K562 (cell line): Measurements from ENCODE around the gene PTPRF. TPM values are rescaled to one million over a fixed set of nuclear protein-coding genes. Genes with fewer than 3 reads are reported as not detected.

Source experiments
- ATAC-seq: fragments of 200-7000 bp; cut with Tn5 transposase; 3 replicates; pipeline ENCODE4 v1.9.1; 2020; ENCODE audit warnings: moderate library complexity
- BruUV-seq: library from RNA; stranded (reverse); fragments of 400-500 nt; replicated peaks from 2 replicates; lab custom pipeline; 2021; lab: Mats Ljungman, UMichigan
- CTCF ChIA-PET: fragments of 300-600 bp; formaldehyde crosslinking; extraction: SDS; loops from one replicate; lab custom pipeline; 2021; ENCODE audit warnings: low intra/inter-chr PET ratio; lab: Yijun Ruan, JAX
- POLR2A ChIA-PET: fragments of 300-600, 350-650 bp; sonication (Branson Sonifier 250); formaldehyde crosslinking; extraction: SDS; loops from one replicate; lab custom pipeline; 2021; ENCODE audit warnings: antibody characterized with exemption, inconsistent platforms; lab: Yijun Ruan, JAX
- DNase-seq, 4 experiments: peaks; one replicate each; pipeline versions ENCODE4 v3.0.0 to v3.0.0-alpha.2; 2011 to 2018; ENCODE audit warnings: low spot score in 3 of 4, mixed read lengths in 3 of 4; ENCODE audit errors: extremely low read depth in 1 of 4
- FAIRE-seq: peaks from 2 replicates; lab custom pipeline; 2011; peaks lifted over from hg19 to GRCh38; lab: Jason Lieb, UNC
- H2AFZ ChIP-seq: 2 replicates; pipeline ENCODE4 v1.6.0; 2011; ENCODE audit warnings: low read depth, low read length, control low read depth, inconsistent platforms
- H3K27ac ChIP-seq: fragments of 200-600 bp; 3 replicates; pipeline ENCODE4 v1.8.0; 2011; ENCODE audit warnings: low read depth, mild to moderate bottlenecking, control low read depth, inconsistent platforms, low read length, moderate library complexity, mixed read lengths; ENCODE audit errors: extremely low read depth
- H3K27me3 ChIP-seq, 2 experiments: fragments of 300-600 bp in 1 of 2; 2 replicates in 1 of 2; 3 replicates in 1 of 2; pipeline versions ENCODE4 v1.6.0 to v1.8.0; 2011; ENCODE audit warnings: inconsistent platforms in 2 of 2, low read length in 2 of 2, mild to moderate bottlenecking in 1 of 2, mixed read lengths in 1 of 2, moderate library complexity in 1 of 2; ENCODE audit not compliant: control insufficient read depth in 2 of 2, insufficient read depth in 2 of 2
- H3K36me3 ChIP-seq: fragments of 300-600 bp; 3 replicates; pipeline ENCODE4 v1.8.0; 2011; ENCODE audit warnings: mild to moderate bottlenecking, low read length, inconsistent platforms; ENCODE audit not compliant: control insufficient read depth, insufficient read depth
- H3K4me1 ChIP-seq, 2 experiments: fragments of 200-600 bp in 1 of 2; replicated peaks in 1 of 2; 2 replicates in 1 of 2; 3 replicates in 1 of 2; pipeline versions ENCODE4 v1.5.1 to v1.8.0; 2011; ENCODE audit warnings: inconsistent platforms in 2 of 2, low read length in 2 of 2, mild to moderate bottlenecking in 1 of 2, mixed read lengths in 1 of 2, moderate library complexity in 1 of 2; ENCODE audit not compliant: control insufficient read depth in 2 of 2, insufficient read depth in 2 of 2
- H3K4me2 ChIP-seq: 2 replicates; pipeline ENCODE4 v1.6.1; 2011; ENCODE audit warnings: low read length, control low read depth, inconsistent platforms, mixed read lengths; ENCODE audit not compliant: insufficient read depth
- H3K4me3 ChIP-seq: fragments of 200-600 bp; sonication (generic), shearing (Covaris generic); 2 replicates; pipeline ENCODE4 v1.5.1; 2016; ENCODE audit warnings: control low read depth, inconsistent platforms
- H3K79me2 ChIP-seq: fragments of 200-600 bp; 3 replicates; pipeline ENCODE4 v1.8.0; 2011; ENCODE audit warnings: low read length, inconsistent platforms; ENCODE audit not compliant: control insufficient read depth, insufficient read depth
- H3K9ac ChIP-seq, 2 experiments: 2 replicates each; pipeline versions ENCODE4 v1.6.0 to v1.6.1; 2011; ENCODE audit warnings: low read depth in 2 of 2, low read length in 2 of 2, control low read depth in 1 of 2, inconsistent platforms in 1 of 2, mild to moderate bottlenecking in 1 of 2, mixed read lengths in 1 of 2; ENCODE audit not compliant: insufficient read depth in 1 of 2
- H3K9me1 ChIP-seq: one replicate; pipeline ENCODE4 v1.6.0; 2011; ENCODE audit warnings: inconsistent platforms, mild to moderate bottlenecking, low read length, moderate library complexity; ENCODE audit not compliant: control insufficient read depth, insufficient read depth
- H3K9me3 ChIP-seq: replicated peaks from 2 replicates; pipeline ENCODE4 v1.5.1; 2011; ENCODE audit warnings: low read depth, low read length, inconsistent platforms; ENCODE audit not compliant: control insufficient read depth, insufficient read depth
- H4K20me1 ChIP-seq: replicated peaks from 2 replicates; pipeline ENCODE4 v1.6.1; 2011; ENCODE audit warnings: low read length, inconsistent platforms, mixed read lengths; ENCODE audit not compliant: control insufficient read depth, insufficient read depth
- BRF1 ChIP-seq: IDR thresholded peaks from 3 replicates; pipeline ENCODE4 v1.6.1; 2011; ENCODE audit warnings: borderline replicate concordance, mild to moderate bottlenecking; ENCODE audit not compliant: insufficient read length; ENCODE audit errors: extremely low read depth
- CREB1 ChIP-seq, 2 experiments: sonication (generic) in 1 of 2; formaldehyde crosslinking in 1 of 2; IDR thresholded peaks; 2 replicates each; pipeline versions ENCODE4 v1.6.1 to v1.8.0; 2012 to 2022; ENCODE audit warnings: inconsistent platforms in 1 of 2, mild to moderate bottlenecking in 1 of 2, missing genetic modification reagents in 1 of 2, moderate library complexity in 1 of 2
- HNRNPL ChIP-seq: fragments of 200-400 bp; formaldehyde crosslinking; IDR thresholded peaks from 2 replicates; pipeline ENCODE4 v1.6.1; 2017; ENCODE audit warnings: low read depth, mild to moderate bottlenecking, low read length
- KDM4B ChIP-seq, 2 experiments: fragments of 450-650 bp in 1 of 2; sonication (generic) in 1 of 2; IDR thresholded peaks; 2 replicates each; pipeline ENCODE4 v1.6.1; 2016 to 2017; ENCODE audit warnings: borderline replicate concordance in 2 of 2, antibody characterized with exemption in 1 of 2, low read depth in 1 of 2, mild to moderate bottlenecking in 1 of 2
- KHSRP ChIP-seq: fragments of 450-650 bp; IDR thresholded peaks from 2 replicates; pipeline ENCODE4 v1.6.1; 2017
- NFIC ChIP-seq: fragments of 450-650 bp; IDR thresholded peaks from 2 replicates; pipeline ENCODE4 v1.6.1; 2017; ENCODE audit warnings: mild to moderate bottlenecking, inconsistent platforms
- POLR2A ChIP-seq: fragments of 450-650 bp; conservative IDR thresholded peaks from 2 replicates; pipeline ENCODE4 v1.6.1; 2016
- POU5F1 ChIP-seq: fragments of 150-350 bp; IDR thresholded peaks from 2 replicates; pipeline ENCODE4 v1.6.1; 2014; ENCODE audit warnings: borderline replicate concordance, low read length, low read depth, mild to moderate bottlenecking; ENCODE audit not compliant: partially characterized antibody
- RBFOX2 ChIP-seq: fragments of 200-400 bp; formaldehyde crosslinking; IDR thresholded peaks from 2 replicates; pipeline ENCODE4 v1.6.1; 2017; ENCODE audit warnings: low read depth, mild to moderate bottlenecking, low read length, moderate library complexity
- ZZZ3 ChIP-seq: fragments of 450-650 bp; IDR thresholded peaks from 2 replicates; pipeline ENCODE4 v1.6.1; 2016; ENCODE audit warnings: antibody characterized with exemption, mild to moderate bottlenecking, moderate library complexity
- WGBS: fragments of 100-300 bp; shearing (Covaris generic); methylation state at CpG from one replicate; pipeline ENCODE4 v1.1.6; 2016; ENCODE audit warnings: low coverage, mixed read lengths; ENCODE audit not compliant: insufficient coverage; ENCODE audit errors: missing lambda C conversion rate; 5-methylcytosine and 5-hydroxymethylcytosine counted together
- in situ Hi-C: fragments of 300-500 bp; cut with MboI; formaldehyde crosslinking; loops from 4 replicates; pipeline ENCODE4 v1.15.0; 2018; ENCODE audit warnings: inconsistent platforms, mixed read lengths
- intact Hi-C: fragments of 100-400 bp; cut with micrococcal nuclease; formaldehyde crosslinking; loops from 2 replicates; pipeline ENCODE4 v1.14.2; 2022
- polyA plus RNA-seq, 8 experiments: library from polyadenylated mRNA; depleted of rRNA in 4 of 8; stranded (reverse) in 5 of 8; unstranded in 3 of 8; fragments of >200 nt; fragmentation: Nextera tagmentation in 2 of 8; fragmentation: Illumina TruSeq in 1 of 8; extraction: Ambion mirVana in 2 of 8; extraction: Trizol in 1 of 8; gene quantifications; 2 replicates each; pipeline versions ENCODE4 v1.2.1 to v1.2.3, GENCODE V29; 2011 to 2014; ENCODE audit warnings: inconsistent platforms in 1 of 8, missing spikeins in 1 of 8
- total RNA-seq, 7 experiments: library from RNA; depleted of rRNA in 6 of 7; stranded (reverse); fragments of >200 nt in 6 of 7; fragmentation: Illumina TruSeq in 2 of 7; extraction: Trizol in 2 of 7; gene quantifications; 2 replicates each; pipeline versions ENCODE4 v1.2.1 to v1.2.3, GENCODE V29; 2011 to 2021; ENCODE audit warnings: low replicate concordance in 1 of 7
- TF ChIP-seq, protein P1 (sequence below): fragments of 250-450 bp; sonication (Bioruptor Pico); IDR thresholded peaks from 2 replicates; pipeline ENCODE4 v1.4.0; 2020; ENCODE audit warnings: borderline replicate concordance
- TF ChIP-seq, protein P2 (sequence below): sonication (generic); formaldehyde crosslinking; IDR thresholded peaks from 2 replicates; pipeline ENCODE4 v1.8.1; 2022; ENCODE audit warnings: missing genetic modification reagents
- TF ChIP-seq, protein P3 (sequence below): fragments of 450-650 bp; conservative IDR thresholded peaks from 2 replicates; pipeline ENCODE4 v1.6.1; 2016; ENCODE audit warnings: missing genetic modification characterization, low read depth, mild to moderate bottlenecking, missing compliant biosample characterization, moderate library complexity

Gene PTPRF
- total and polyA plus RNA-seq, 9 of the 15 experiments (the other 6 are each of a cell fraction or from before 2014, with no cell fraction given), result 0.13 to 4.3 (median 1.1) TPM

DNA sequence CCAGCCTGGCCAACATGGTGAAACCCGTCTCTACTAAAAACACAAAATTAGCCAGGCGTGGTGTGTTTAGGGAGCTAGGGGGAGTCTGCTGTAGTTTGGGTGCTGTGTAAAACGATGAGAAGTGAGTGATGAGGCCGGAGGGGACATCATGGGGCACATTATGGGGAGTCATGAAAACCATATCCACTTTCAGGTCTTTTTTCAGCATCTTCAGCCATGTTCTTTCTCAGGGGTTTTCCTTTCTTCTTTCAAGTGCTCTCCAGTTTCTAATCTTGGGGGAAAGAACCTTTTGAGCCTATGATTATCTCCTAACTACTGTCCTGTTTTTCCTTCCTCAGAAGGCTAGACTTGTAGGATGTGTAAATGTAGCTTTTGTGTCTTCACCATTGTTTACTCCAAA is 133.7 kb downstream of the PTPRF start:
- no peaks in the 10 kb centered on the region for H3K4me1 ChIP-seq
- in situ Hi-C loops, result no loop called here
- H3K9ac ChIP-seq, result no peak overlapping the region
- no peak for DNase-seq
- no peaks in the 10 kb centered on the region for H3K27me3 ChIP-seq
- no peaks in the 10 kb centered on the region for H3K9me1 ChIP-seq
- H3K4me2 ChIP-seq, result no peak overlapping the region
- no peaks in the 10 kb centered on the region for H3K9me3 ChIP-seq
- 82% methylated on average over 4 of the region's 4 CpGs for WGBS
- no peak for FAIRE-seq
- CTCF ChIA-PET, result no interaction called here
- no peak overlapping the region for H2AFZ ChIP-seq
- no TSS peak for BruUV-seq
- ATAC-seq, result no peak; the same call in 2 of the 3 replicates
- H4K20me1 ChIP-seq, result no peaks in the 10 kb centered on the region
- intact Hi-C loops, result no loop called here
- POLR2A ChIA-PET, result interaction anchor here (0.8 to 1.6 kb wide), 3 partner anchors 8 to 28 kb away, joined by 3 to 4 read pairs (median 3); no protein-coding TSS in a partner anchor
- no peak overlapping the region for H3K4me3 ChIP-seq
- peaks cover 94% of the 10 kb centered on the region for H3K36me3 ChIP-seq
- H3K27ac ChIP-seq, result no peak overlapping the region
- TF ChIP-seq POLR2A (0 out of 2 replicates have a peak, but pooled peaks have one; percentile 4), NFIC (no peak)
- no peaks in the 10 kb centered on the region for H3K79me2 ChIP-seq

DNA sequence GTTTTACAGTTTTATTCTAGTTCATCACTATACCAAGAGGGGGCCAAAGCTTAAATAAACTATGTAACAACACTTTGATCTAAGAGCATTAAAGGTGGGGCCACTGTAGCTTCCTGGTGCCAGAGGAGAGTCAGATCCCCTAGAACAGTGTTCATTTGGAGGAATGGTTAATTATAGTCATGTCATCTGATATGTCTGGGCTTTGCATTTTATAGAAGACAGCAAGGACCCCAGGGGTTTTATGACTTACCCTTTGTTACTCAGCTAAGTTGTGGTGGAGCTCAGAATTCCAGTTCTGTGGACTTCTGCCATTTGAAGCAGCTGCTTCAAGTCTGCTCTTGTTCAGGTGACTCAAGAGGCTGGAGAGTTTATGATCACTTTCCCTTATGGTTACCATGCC is 135.9 kb downstream of the PTPRF start:
- H3K36me3 ChIP-seq, result peaks cover 95% of the 10 kb centered on the region
- intact Hi-C loops, result no loop called here
- H3K4me1 ChIP-seq, result no peaks in the 10 kb centered on the region
- POLR2A ChIA-PET, result interaction anchor here (0.6 to 2.2 kb wide), 7 partner anchors 10 to 628 kb away, joined by 3 to 20 read pairs (median 3); partner anchors contain the start of genes EBNA1BP2 and KDM4A
- H3K4me2 ChIP-seq, result no peak overlapping the region
- H3K79me2 ChIP-seq, result no peaks in the 10 kb centered on the region
- BruUV-seq, result no TSS peak
- no peaks in the 10 kb centered on the region for H3K9me1 ChIP-seq
- no peaks in the 10 kb centered on the region for H3K27me3 ChIP-seq
- H3K9ac ChIP-seq, result no peak overlapping the region
- H3K9me3 ChIP-seq, result no peaks in the 10 kb centered on the region
- no peak for ATAC-seq
- no peak for DNase-seq
- H3K4me3 ChIP-seq, result no peak overlapping the region
- CTCF ChIA-PET, result no interaction called here
- H2AFZ ChIP-seq, result no peak overlapping the region
- no peak for FAIRE-seq
- no peaks in the 10 kb centered on the region for H4K20me1 ChIP-seq
- no peak overlapping the region for H3K27ac ChIP-seq
- in situ Hi-C loops, result no loop called here
- TF ChIP-seq POU5F1, result no peak
- TF ChIP-seq, protein P1, sequence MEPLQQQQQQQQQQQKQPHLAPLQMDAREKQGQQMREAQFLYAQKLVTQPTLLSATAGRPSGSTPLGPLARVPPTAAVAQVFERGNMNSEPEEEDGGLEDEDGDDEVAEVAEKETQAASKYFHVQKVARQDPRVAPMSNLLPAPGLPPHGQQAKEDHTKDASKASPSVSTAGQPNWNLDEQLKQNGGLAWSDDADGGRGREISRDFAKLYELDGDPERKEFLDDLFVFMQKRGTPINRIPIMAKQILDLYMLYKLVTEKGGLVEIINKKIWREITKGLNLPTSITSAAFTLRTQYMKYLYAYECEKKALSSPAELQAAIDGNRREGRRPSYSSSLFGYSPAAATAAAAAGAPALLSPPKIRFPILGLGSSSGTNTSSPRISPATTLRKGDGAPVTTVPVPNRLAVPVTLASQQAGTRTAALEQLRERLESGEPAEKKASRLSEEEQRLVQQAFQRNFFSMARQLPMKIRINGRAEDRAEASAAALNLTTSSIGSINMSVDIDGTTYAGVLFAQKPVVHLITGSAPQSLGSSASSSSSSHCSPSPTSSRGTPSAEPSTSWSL (CRISPR knock-in tag), result no peak
- TF ChIP-seq RBFOX2, result no peak
- TF ChIP-seq HNRNPL, result no peak
- no peak for TF ChIP-seq CREB1 (IDR thresholded peaks at IDR 0.05)
- no peak for TF ChIP-seq CREB1 (CRISPR knock-in tag; IDR thresholded peaks at IDR 0.05)
- TF ChIP-seq KHSRP, result no peak
- no peak for TF ChIP-seq KDM4B (IDR thresholded peaks at IDR 0.05; ENCODE audit: borderline replicate concordance in 2 of 2, low read depth in 1 of 2)
- TF ChIP-seq BRF1, result no peak
- TF ChIP-seq, protein P2, sequence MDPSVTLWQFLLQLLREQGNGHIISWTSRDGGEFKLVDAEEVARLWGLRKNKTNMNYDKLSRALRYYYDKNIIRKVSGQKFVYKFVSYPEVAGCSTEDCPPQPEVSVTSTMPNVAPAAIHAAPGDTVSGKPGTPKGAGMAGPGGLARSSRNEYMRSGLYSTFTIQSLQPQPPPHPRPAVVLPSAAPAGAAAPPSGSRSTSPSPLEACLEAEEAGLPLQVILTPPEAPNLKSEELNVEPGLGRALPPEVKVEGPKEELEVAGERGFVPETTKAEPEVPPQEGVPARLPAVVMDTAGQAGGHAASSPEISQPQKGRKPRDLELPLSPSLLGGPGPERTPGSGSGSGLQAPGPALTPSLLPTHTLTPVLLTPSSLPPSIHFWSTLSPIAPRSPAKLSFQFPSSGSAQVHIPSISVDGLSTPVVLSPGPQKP, result no peak
- TF ChIP-seq ZZZ3, result no peak
- TF ChIP-seq, protein P3, sequence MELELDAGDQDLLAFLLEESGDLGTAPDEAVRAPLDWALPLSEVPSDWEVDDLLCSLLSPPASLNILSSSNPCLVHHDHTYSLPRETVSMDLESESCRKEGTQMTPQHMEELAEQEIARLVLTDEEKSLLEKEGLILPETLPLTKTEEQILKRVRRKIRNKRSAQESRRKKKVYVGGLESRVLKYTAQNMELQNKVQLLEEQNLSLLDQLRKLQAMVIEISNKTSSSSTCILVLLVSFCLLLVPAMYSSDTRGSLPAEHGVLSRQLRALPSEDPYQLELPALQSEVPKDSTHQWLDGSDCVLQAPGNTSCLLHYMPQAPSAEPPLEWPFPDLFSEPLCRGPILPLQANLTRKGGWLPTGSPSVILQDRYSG (tag), result no peak
